Stimulated activated CD4-positive, alpha-beta T cell treated with anti-CD3 and anti-CD28 coated beads, Interleukin-4, amount 100 ng/mL, for 1 hour (primary cell): Measurements from ENCODE around the gene SCG2.
"Not testable (repeated sequence)": the region's sequence is repeated elsewhere in the genome, so short reads cannot be mapped to it uniquely, and the experiment has no call there.

ENCODE experiments used
- DNase-seq: peaks from one replicate; pipeline ENCODE4 v3.0.0-alpha.2; 2020

Gene SCG2

GRCh38 chr2:223612501-223612900 is 10.3 kb upstream of the SCG2 start:
- no peak for DNase-seq

GRCh38 chr2:223611061-223611460 is 8.9 kb upstream of the SCG2 start:
- DNase-seq = no peak

- no peak for DNase-seq
Measured at GRCh38 chr2:223607476-223607875, 5.3 kb upstream of the SCG2 start.

GRCh38 chr2:223606946-223607345 is 4.8 kb upstream of the SCG2 start:
- no peak for DNase-seq

- no peak for DNase-seq
Measured at GRCh38 chr2:223604231-223604630, 2.1 kb upstream of the SCG2 start.

GRCh38 chr2:223602972-223603371 is 811 bp upstream of the SCG2 start:
- DNase-seq = no peak

- no peak for DNase-seq
Measured at GRCh38 chr2:223601018-223601417, 1.1 kb downstream of the SCG2 start.

GRCh38 chr2:223599640-223600380 is 2.4 kb downstream of the SCG2 start:
- DNase-seq = no peak

GRCh38 chr2:223598994-223599639 is 3.0 kb downstream of the SCG2 start:
- no peak for DNase-seq

- no peak for DNase-seq
Measured at GRCh38 chr2:223597076-223597475, 5.1 kb downstream of the SCG2 start.

- no peak for DNase-seq
Measured at GRCh38 chr2:223596208-223596607, 6.0 kb downstream of the SCG2 start.

- no peak for DNase-seq
Measured at GRCh38 chr2:223594831-223595230, 7.3 kb downstream of the SCG2 start.

GRCh38 chr2:223594259-223594658 is 7.9 kb downstream of the SCG2 start:
- no peak for DNase-seq

- DNase-seq = not testable (repeated sequence)
Measured at GRCh38 chr2:223592689-223593088, 9.5 kb downstream of the SCG2 start.

- DNase-seq = no peak
Measured at GRCh38 chr2:223591596-223591995, 10.6 kb downstream of the SCG2 start.

- no peak for DNase-seq
Measured at GRCh38 chr2:223590964-223591363, 11.2 kb downstream of the SCG2 start.

GRCh38 chr2:223589901-223590300 is 12.3 kb downstream of the SCG2 start:
- no peak for DNase-seq

- DNase-seq = no peak
Measured at GRCh38 chr2:223588251-223588650, 13.9 kb downstream of the SCG2 start.

GRCh38 chr2:223587301-223587700 is 14.9 kb downstream of the SCG2 start:
- no peak for DNase-seq

- DNase-seq = no peak
Measured at GRCh38 chr2:223586261-223586660, 15.9 kb downstream of the SCG2 start.

- no peak for DNase-seq
Measured at GRCh38 chr2:223585666-223586065, 16.5 kb downstream of the SCG2 start.

GRCh38 chr2:223582001-223582400 is 20.2 kb downstream of the SCG2 start:
- DNase-seq = no peak

GRCh38 chr2:223580951-223581350 is 21.2 kb downstream of the SCG2 start:
- no peak for DNase-seq

- DNase-seq = no peak
Measured at GRCh38 chr2:223578846-223579245, 23.3 kb downstream of the SCG2 start.

GRCh38 chr2:223576873-223577272 is 25.3 kb downstream of the SCG2 start:
- no peak for DNase-seq
